Measurements from ENCODE around the gene CCDC158.

GRCh38 chr4:76447393-76447851 is 26.5 kb upstream of the CCDC158 start:
- TF ChIP-seq CTCF (IDR thresholded peaks at IDR 0.05; ENCODE audit: insufficient read depth, low read length, poor library complexity, severe bottlenecking) = no peak
- TF ChIP-seq EZH2phosphoT487 (conservative IDR thresholded peaks at IDR 0.05; ENCODE audit: low read length) = no peak
